IPS-NIHi7 (cell line): ENCODE measurements around the gene DUSP23.
A peak's percentile ranks its signal among the peaks of the same experiment; 100 is the strongest.

Experiments
- DNase-seq: peaks from one replicate; pipeline ENCODE4 v3.0.0; 2012; ENCODE audit warnings: mixed read lengths; ENCODE audit errors: extremely low spot score

DUSP23 gene

GRCh38 chr1:159780583-159781582 is at the start of gene DUSP23:
DUSP23 (plus strand) TSS chr1:159780962; CDS start chr1:159781101, 139 bp downstream.
- DNase-seq: peak; percentile 98

- DNase-seq: no peak
These were observed 43.4 kb upstream of the DUSP23 start for GRCh38 chr1:159737238-159737916.

GRCh38 chr1:159743651-159744410 is 36.9 kb upstream of the DUSP23 start:
- DNase-seq: no peak

DNA sequence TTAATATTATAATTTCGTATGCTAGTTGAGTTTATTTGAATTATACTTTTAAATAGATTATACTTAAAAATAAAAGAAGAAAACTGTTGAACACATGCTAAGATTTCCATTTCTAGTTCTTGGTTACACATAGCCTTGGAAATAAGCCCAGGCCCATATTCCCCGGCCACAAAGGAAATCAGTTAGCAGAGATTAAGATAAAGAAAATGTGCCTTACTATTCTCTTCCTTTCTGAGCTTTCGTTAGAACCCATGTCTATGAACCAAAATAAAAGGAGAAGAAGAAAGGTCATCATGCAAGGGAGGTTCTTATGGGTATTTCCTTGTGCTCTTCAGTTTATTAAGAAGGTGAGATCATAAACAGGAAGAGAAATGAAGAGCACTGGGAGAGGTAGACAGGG is 34.1 kb upstream of the DUSP23 start:
- DNase-seq: no peak

GRCh38 chr1:159748370-159748769 is 32.4 kb upstream of the DUSP23 start:
- no peak for DNase-seq

DNA sequence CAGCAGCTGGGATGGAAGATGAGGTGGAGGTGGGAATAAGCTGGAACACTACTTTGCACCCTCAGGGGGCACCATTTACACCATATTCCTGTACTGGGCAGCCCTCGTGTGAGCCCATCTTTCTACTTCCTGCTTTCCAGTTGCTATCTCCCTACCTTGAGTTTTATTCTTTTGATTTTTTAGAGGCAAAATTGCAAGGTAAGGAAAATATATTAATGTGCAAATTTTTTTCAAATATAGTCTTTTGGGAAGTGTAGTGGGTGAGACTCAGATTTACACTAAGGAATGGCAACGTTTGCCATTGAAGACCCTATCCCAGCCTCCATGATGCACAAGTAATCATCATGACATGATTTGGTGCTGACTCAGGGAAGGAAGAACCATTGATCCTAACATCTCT is 31.1 kb upstream of the DUSP23 start:
- DNase-seq: no peak

- DNase-seq: no peak
These were observed 30.1 kb upstream of the DUSP23 start for GRCh38 chr1:159750621-159751020.

- no peak for DNase-seq
These were observed 29.7 kb upstream of the DUSP23 start for GRCh38 chr1:159751031-159751430.

DNA sequence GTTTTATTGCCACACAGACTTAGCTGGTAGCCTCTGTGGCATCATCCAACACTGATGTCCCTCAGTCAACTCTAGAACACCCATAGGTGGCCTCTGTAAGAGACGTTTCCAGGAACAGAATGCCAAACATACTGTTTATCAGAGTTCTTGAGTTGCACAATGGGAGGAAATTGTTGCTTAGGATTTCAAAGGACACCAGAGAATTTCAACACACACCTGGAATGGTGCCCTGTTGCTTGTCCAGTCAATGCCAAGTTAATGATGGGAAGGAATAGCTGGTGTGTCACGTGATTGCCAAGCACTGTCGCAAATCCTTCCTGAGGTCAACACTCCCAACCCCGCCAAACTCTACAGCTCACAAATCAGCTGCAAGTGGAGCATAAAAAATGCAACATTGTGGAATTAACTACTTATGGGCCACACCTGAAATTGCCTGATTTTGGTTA is 28.6 kb upstream of the DUSP23 start:
- DNase-seq: no peak

DNA sequence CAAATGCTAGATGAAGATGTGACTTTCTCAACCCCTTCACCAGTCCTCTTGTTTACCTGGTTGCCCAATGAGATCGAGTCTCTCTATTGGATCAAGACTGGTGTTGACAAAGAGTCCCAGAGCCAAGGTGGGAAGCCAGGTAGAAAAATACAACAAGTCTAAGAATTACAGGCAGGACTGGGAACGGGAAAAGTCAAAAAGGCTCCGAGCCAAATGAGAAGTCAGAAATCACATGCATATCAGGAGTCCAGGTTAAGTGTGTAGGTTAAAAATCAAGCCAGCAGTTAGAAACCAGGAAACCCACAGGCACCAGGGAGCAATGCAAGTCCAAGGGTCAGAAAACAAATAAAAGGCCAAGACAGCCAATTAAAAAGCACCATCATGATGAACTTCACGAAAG is 27.4 kb upstream of the DUSP23 start:
- no peak for DNase-seq

DNA sequence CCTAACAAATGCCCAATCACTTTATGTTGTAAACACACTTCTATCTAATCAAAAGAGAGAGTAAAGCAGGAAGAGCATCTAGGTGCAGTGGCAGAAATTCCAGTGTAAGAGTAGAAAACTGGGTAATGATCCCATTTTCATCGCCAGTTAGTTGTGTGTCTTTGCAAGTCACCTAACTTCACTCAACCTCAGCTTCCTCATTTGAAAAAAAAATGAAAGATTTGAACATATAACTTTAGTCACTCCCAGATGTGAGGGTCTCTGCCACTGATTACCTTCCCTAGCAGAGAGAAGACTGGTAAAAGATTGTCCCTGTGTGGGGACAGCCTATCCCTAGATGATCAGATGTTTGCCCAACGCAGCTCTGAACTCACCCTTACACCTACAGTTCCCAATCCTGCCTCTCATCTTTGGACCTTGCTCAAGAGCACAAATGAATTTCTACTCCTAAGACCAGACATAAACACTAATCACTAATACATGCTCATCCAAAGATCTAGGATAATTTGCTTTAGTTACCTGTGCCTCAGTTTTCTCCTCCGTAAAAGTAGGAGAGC is 25.2 kb upstream of the DUSP23 start:
- no peak for DNase-seq

- DNase-seq: no peak
These were observed 24.4 kb upstream of the DUSP23 start for GRCh38 chr1:159756397-159756796.

DNA sequence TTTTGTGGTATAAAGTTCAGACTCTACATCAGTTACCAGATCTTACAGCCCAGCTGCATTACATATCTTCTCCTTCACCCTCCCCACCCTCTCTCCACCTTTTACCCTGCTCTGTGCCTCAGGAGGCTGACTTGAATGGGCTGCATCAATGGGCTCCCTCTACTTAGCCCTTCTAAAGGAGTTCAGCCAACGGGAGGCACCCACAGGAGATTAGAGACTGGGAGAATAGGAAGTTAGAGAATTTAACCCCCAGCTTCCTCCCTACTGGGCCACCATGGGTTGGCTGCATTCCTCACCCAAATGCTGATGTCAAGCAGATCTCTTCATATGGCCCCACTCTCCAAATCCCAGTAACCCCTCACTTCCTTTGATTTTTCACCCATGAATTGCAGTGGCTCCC is 17.1 kb upstream of the DUSP23 start:
- DNase-seq: no peak

DNA sequence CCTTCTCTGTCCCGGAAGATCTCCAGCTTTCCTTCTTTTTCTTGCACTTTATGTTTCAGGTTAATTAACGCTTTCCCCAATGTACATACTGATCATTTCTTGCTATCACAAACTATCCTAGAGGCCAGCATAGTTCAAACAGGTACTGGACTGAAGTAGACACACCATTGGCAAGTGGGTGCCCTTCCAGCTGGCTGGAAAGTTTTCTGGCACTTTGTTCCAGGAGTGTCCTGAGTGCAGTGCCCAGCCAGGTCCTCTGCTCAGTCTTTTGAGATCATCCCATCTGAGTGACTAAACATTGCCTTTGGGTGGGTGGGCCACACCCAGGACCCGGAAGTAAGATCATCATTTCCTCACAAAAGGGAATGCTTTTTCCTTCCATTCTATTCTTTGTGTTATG is 15.0 kb upstream of the DUSP23 start:
- DNase-seq: no peak

GRCh38 chr1:159771127-159771895 is 9.5 kb upstream of the DUSP23 start:
- DNase-seq: no peak

GRCh38 chr1:159774465-159774864 is 6.3 kb upstream of the DUSP23 start:
- DNase-seq: no peak

DNA sequence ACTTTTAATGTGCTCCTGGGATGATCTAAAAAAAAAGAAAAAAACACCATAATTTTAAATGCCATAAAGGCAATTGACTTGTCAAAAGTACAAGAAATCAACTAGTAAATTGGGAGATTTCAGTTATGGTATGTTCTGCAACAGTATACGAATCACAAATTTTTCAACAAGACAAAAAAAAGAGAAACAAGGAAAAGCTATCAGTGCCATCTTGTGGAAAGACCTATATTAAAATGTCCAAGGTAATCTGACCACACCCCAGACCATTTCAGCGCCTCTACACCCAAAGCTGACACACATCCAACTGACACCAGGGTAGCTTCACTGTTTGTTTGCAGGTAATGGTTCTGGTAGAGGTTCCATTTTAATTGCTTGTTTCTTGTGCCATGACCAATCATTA is 5.0 kb upstream of the DUSP23 start:
- no peak for DNase-seq

DNA sequence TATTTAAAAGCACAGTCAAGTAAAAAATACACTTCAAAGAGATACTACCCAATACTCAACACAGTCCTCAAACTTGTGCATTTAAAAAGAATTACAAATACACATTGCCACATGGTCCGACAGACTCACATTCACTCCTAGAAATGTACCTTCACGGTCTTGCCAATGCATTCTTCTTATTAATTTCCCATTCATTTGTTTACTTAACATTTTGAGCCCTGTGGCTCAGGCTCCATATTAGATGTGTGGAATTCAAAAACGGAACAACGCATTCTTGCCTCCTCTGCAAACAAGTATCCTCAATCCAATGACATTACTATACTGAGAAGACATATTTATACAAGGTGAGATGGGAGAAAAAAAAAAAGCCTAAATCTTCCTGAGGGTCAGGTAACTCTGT is 2.5 kb upstream of the DUSP23 start:
- DNase-seq: no peak

GRCh38 chr1:159779403-159779851 is 1.3 kb upstream of the DUSP23 start:
- no peak for DNase-seq

- no peak for DNase-seq
These were observed 1.2 kb downstream of the DUSP23 start for GRCh38 chr1:159781992-159782391.

DNA sequence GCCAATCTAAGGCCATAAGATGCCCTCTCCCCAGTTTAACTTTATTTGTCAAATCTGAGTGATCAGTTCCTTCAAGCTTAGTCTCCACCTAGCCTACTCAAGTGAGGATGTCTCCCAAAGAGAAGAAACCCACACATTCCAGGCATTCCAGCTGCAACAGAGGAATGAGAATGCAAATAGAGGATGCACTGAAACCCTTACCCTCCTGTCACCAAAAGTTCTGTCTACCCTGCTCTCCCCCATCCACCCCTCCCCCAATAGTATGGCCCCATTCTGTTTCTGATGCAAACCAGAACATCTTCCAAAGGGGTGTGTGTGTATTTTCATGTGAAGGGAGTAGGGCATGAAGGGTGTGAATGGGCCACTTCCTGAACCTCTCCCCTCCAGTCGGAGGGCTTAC is 3.0 kb downstream of the DUSP23 start:
- DNase-seq: peak; percentile 26
